GM19023 (cell line): ENCODE measurements around the gene UBE2L3.
"Not testable (repeated sequence)": the region's sequence is repeated elsewhere in the genome, so short reads cannot be mapped to it uniquely, and the experiment has no call there.

Experiments
- ATAC-seq: cut with Tn5 transposase; IDR thresholded peaks from one replicate; pipeline ENCODE4 v1.9.1; 2021; ENCODE audit warnings: mild to moderate bottlenecking, moderate library complexity; ENCODE audit not compliant: unreplicated experiment

The UBE2L3 gene

GRCh38 chr22:21624880-21625791, 57.6 kb downstream of the UBE2L3 start:
- no peak for ATAC-seq

DNA sequence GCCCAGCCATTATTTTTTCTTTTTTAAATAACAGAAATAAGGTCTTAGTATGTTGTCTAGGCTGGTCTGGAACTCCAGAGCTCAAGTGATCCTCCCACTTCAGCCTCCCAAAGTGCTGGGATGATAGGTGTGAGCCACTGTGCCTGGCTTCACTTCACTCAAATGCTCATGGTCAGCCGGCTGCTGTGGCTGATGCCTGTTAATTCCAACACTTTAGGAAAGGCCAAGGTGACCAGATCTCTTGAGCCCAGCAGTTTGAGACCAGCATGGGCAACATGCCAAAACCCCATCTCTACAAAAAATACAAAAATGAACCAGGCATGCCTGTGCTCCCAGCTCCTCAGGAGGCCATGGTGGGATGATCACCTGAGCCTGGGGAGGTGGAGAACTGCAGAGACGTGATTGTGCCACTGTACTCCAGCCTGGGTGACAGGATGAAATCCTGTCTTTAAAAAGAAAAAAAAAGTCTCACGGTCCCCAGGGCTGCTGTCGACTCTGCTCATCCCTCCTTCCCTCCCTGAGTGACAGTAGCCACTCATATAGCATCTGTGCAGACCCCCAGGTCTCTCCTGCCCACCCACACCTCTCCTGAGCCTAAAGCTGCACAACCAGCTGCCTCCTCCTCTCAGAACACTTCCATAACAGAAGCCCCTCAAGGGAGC, 58.7 kb downstream of the UBE2L3 start:
- no peak for ATAC-seq

GRCh38 chr22:21626735-21627469, 59.4 kb downstream of the UBE2L3 start:
- ATAC-seq: no peak

DNA sequence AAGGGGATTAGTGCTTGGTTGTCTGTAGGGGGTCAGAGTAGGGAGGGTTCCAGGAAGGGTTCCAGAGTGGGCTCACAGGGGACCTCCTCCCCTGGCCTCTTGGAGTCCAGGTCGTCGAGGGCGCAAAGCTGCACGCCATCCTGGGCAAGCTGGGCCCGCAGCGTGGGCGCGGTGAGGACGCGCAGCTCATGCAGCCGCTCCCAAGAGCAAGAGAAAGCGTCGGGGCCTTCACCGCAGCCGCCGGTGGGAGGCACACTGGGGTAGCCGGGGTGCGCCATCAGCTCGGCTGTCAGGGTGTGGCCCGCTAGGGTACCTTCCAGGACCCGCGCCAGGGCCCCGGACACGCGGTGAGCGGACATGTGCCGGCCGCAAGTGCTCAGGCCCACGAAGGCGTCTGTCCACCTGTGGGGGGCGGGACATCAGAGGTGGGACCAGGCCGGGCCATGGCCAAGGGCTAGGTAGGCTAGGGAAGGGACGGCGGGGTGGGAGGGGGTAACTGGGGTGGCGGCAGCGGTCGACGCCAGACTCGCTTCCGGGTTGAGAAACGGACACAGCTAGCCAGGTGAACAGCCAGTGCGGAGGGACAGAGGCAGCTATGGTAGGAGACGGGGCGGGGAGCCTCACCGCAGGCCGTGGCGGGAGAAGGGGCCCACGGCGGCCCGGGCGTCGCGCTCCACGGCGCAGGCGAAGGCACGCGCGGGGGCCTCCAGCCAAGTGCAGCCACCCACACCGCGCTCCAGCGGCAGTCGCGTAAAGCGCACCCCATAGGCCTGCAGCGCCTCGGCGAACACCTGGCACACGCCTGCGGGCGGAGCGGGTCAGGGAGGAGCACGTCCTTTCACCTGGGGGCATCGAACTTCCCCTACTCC, 61.1 kb downstream of the UBE2L3 start:
- ATAC-seq: peak; percentile 8

- peak; percentile 79 for ATAC-seq
These were observed 62.0 kb downstream of the UBE2L3 start, which contains the start of gene YDJC for GRCh38 chr22:21629255-21630149. Gene YDJC (minus strand): TSS chr22:21630022. CDS start chr22:21630014, 8 bp downstream.

DNA sequence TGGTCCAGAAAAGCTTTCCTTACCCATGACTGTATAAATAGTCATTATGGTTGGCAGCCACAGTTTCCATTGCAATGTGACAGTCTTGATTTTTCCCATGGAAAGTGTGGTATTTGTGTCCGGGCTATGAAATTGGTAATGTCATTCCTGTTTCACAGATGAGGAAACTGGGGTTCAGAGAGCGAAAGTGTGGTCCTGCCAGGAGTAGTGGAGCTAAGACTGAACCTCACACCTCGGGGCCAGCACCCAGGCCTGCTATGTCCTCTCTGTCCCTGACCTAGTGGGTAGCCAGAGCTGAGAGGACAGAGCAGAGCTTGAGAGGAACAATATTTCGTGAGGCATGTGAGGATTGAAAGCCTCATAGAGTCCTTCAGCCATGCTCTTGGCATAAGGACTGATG, 63.5 kb downstream of the UBE2L3 start:
- no peak for ATAC-seq

DNA sequence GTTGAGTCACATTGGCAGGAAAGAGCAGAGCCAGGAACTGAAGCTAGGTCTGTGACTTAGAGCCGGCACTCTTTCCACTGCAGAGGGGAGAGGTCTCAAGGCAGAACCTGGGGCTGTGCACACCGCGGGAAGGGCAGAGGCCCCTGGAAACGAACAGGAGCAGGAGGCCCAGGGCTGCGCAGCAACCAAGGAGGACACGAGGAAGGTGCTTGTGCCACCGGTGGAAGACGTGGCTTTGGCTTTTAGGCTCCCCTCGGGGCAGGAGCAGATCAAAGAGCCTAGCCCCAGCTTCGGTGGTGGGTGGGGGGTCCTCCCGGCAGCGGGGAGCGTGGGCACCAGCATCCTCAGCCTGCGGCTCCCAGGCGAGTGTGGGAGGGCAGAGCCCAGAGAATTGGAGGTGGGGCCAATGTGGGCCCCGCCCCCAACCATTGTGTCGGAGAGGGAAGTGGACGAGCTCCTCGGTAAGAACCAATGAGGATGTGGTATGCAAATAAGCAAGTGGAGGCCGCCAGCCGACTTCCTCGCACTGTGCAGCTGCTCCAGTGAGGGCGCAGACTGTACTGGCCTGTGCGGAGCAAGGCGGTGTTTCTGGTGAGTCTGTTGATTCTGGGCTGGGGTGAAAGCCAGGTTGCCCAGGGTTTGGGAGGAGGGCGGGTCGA, 64.9 kb downstream of the UBE2L3 start, which contains the start of gene CCDC116:
Gene CCDC116, plus strand, starts transcription at position 524 of the 659 bp plus-strand sequence. CDS start 422 bp downstream, outside the sequence.
- ATAC-seq: no peak

DNA sequence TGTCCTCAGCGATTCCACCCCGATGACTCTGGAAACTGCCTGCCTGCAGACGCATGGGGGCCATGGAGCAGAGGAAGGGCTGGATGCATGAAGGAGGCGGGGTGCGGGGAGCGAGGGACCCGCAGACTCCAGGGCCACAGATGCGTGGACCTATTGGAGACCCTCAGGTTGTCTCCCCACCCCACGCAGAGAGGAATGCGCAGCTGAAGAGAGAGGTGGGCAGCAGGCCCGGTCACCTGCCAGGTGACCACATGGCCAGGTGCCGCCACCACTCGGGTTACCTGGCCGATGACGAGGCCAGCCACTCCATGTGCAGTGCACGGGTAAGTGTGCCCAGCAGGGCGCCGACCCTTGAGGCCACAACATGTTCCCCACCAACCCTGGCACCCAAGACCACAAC, 65.4 kb downstream of the UBE2L3 start:
- ATAC-seq: no peak

- no peak for ATAC-seq
These were observed 66.0 kb downstream of the UBE2L3 start for GRCh38 chr22:21633481-21633880.

GRCh38 chr22:21634081-21634480, 66.6 kb downstream of the UBE2L3 start:
- no peak for ATAC-seq

GRCh38 chr22:21634844-21635243, 67.3 kb downstream of the UBE2L3 start:
- ATAC-seq: no peak

GRCh38 chr22:21635771-21636510, 68.4 kb downstream of the UBE2L3 start:
- no peak for ATAC-seq

DNA sequence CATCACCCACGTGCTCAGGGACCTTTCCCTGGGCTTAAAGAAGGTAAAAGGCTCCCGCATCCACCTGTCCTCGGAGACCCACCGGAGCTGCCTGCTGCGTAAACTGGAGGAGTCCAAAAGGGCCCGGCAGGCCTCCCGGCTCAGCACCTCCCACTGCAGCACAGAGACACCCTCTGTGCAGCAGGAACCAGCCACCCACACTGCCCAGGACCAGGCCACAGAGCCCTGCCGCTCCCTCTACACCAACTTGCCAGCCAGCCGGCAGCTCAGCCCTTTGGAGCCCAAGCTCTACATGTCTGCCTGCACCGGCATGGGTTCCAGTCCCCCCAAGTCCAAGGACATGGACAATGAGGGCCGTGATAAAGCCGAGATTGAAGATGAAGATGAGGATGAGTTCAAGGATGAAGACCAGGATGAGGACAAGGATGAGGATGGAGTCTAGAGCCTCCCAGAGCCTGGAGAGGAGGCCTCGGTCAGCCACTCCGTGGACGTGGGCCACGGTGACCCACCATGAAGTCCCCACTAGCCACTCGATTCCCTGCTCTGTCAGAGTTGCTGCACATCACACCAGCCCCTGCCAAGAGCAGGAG, 69.2 kb downstream of the UBE2L3 start:
- no peak for ATAC-seq

DNA sequence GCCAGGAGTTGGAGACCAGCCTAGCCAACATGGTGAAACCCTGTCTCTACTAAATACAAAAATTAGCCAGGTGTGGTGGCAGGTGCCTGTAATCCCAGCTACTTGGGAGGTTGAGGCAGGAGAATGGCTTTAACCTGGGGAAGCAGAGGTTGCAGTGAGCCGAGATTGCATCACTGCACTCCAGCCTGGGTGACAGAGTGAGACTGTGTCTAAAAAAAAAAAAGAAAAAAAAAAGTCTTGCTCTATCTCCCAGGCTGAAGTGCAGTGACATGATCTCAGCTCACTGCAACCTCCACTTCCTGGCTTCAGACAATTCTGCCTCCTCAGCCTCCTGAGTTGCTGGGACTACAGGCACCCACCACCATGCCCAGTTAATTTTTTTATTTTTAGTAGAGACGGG, 69.9 kb downstream of the UBE2L3 start:
- ATAC-seq: not testable (repeated sequence)

- no peak for ATAC-seq
These were observed 71.8 kb downstream of the UBE2L3 start for GRCh38 chr22:21639359-21639758.

GRCh38 chr22:21640810-21641209, 73.3 kb downstream of the UBE2L3 start:
- no peak for ATAC-seq

GRCh38 chr22:21641417-21641788, 73.9 kb downstream of the UBE2L3 start:
- no peak for ATAC-seq
